GM18519 (cell line): ENCODE measurements around the gene HPS1.

ENCODE experiments used
- ATAC-seq: cut with Tn5 transposase; IDR thresholded peaks from one replicate; pipeline ENCODE4 v1.9.1; 2021; ENCODE audit warnings: mild to moderate bottlenecking, moderate library complexity; ENCODE audit not compliant: unreplicated experiment, low FRiP score

Gene HPS1

DNA sequence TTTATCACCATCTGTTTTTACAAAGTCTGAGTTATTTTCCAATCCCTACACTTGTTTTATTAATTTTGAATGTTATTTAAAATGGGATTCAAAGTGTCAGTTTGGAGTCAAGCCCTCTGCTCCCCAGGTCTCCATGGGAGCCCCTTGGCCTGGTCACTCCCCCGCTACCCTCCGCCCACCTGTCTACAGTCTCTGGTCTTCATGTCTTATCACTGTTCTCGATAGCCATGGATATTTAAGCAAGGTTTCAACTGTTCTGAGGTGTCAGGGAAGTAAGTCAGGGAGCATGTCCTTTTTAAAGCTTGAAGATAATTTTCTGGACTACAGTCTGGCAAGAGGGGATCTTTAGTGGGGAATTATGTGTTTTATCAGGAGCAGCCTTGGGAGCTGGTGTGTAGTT lies 19.1 kb upstream of the HPS1 start:
- no peak for ATAC-seq

DNA sequence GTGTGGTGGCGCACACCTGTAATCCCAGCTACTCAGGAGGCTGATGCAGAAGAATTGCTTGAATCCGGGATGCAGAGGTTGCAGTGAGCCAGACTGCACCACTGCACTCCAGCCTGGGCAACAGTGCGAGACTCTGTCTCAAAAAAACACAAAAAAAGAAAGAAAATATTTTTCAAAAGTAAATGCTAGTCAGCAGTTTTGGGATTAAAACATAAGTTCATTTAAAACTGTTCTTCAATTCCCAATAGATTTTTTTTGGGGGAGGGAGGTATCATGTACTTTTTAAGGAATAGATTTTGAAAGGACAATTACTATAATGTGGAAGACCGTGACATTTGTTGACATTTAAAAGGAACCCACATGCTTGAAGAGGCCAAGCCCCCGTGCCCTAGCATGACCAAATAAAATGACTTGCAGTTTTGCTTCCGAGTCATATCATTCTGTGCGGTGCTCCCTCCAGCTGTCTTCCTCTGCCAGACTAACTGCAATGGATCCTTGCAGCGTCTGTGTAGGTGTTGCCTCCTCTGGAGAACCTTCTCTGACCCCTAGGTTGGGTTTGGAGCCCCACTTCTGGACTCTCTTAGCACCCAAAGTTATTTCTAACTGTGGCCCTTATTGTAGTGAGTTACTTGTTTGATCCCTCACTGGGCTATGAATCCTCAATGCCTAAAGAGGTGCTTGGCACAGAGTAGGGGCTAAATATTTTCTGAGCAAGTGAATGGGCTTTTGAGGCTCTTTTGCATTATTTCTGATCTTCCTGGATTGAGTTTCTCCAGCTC lies 17.4 kb upstream of the HPS1 start:
- ATAC-seq: no peak

- ATAC-seq: no peak
These were observed 16.3 kb upstream of the HPS1 start for GRCh38 chr10:98463016-98463415.

DNA sequence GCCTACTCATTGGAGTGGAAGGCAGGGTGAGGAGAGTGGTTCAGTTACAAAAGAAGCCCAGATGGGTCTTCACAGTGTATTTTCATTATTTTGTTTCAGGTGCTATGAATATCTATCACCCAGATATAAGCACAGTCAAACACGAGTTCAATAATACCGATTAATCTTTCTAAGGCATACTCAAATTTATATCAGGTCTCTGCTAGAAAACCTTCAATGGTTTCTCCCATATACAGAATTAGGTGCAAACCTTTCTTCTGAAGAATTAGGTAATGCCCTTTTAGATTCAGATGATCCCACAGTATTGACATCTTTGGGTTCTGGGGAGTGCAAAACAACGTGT lies 14.7 kb upstream of the HPS1 start:
- ATAC-seq: no peak

- no peak for ATAC-seq
These were observed 14.2 kb upstream of the HPS1 start for GRCh38 chr10:98460837-98461499.

DNA sequence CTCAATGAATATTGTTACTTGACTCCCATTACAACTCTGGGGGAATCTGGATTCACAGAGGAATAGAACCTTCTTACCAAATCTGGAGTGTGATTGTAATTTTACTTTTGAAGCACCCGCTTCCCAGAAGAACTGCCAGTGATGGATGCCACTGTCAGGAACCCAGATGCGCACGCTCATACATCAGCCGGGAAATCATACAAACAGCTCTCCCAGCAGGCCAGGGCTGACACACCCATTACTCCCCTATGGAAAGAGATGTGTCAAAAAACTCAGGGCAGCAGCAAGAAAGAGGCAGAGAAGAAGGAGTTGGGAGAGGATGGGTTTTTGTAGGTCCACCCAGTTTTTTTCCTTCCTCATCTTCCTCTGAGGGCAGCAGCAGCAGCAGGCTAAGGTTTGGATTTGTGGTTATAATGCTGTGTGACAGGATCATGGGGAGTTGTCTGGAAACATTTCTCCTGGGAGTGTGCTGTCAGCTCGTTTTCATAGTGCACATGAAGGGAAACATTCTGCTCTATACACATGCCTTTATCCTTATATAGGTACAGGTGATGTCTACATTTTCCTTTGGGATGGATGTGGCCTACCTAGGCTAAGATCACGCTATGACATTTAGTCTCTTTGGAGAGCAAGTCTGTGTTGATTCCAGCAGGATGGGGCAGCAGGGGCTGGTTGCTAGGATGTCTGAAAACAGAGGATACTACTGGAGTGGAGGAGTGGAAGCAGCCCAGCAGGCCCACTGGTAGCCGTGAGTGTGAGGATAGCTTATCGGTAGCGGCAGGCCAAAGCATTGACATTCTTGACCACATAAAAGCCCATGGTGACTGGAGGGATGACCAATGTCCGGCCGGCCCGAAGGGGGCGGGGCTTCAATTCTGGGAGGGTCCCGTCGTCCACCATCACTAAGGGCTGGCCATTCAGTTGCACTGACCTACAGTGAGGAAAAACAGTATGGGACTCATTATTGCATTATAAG lies 12.4 kb upstream of the HPS1 start:
- no peak for ATAC-seq

- no peak for ATAC-seq
These were observed 11.0 kb upstream of the HPS1 start for GRCh38 chr10:98457721-98458120.

DNA sequence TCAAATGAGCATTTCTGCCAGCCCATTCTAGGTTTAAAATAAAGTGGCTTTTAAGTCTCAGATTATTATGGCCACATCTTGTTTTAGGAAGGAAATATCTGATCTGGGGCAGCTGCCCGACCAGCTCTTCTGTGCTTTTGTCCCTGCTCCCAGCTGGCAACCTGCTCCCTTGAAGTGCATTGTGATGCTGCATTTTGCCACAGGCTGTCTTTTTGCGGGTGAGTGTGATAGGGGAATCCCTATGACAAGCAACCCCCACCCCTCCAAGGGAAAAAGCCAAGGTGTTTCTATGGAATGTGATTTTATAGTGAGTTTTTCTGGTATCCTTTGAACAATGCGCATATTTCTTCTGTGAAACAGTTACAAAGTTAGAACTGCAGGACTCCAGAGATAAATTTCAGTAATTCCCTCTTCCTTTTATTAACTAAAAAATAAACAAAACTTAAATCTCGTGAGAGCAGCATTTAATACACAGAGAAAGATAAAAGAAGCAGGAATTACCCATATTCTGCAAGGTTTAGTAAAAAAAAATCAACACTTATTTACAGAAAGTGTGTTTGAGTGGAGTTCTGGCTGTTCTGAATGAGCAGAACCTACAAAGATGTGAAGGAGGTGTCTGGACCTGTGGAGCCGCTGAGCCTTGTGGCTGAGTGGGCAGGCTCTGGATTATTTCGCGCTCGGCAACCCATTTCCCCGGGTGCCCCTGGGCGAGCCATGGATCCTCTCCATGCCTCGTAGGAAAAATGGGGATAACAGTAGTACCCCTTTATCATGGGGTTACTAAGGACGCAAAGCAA lies 10.1 kb upstream of the HPS1 start:
- no peak for ATAC-seq

GRCh38 chr10:98456043-98456570 lies 9.4 kb upstream of the HPS1 start:
- ATAC-seq: no peak

GRCh38 chr10:98453729-98454128 lies 7.0 kb upstream of the HPS1 start:
- no peak for ATAC-seq

GRCh38 chr10:98450618-98451017 lies 3.9 kb upstream of the HPS1 start:
- ATAC-seq: no peak

DNA sequence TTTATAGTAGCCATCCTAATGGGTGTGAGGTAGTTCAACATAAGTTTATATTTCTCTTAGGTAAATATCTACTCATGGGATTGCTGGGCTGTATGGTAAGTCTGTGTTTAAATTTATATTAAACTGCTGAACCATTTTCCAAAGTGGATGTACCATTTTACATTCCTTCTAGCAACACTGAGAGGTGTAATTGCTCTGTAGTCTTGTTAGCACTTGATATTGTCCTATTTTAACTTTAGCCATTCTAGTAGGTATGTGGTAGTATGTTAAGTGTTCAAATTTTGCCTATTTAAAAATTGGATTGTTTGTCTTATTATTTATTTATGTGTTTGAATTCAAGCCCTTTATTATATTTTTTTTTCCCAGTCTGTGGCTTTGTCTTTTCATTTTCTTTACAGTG lies 2.6 kb upstream of the HPS1 start:
- no peak for ATAC-seq

DNA sequence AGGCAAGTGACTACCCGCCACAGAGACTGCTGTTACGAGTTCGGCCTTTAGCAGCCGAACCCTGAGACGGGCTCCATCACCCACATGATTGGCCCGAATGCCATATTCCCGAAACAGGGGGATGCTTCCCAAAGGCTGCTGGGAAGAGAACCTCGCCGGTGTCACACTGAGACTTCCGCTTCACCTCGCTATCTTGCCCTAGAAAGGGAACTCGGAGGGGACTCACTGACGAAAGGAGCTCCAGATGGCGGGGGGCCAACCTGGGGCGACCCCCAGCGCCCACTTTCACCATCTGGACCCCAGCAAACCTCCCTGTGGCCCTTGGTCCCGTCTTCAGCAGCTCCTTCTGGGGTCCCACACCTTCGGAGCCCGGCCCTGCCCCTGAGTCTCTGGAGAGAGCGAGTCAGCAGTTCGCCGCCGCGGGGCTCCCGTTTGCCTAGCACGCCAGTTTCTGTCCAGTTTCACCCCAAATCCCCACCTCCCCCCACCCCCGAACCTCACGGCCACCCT lies 529 bp downstream of the HPS1 start:
- no peak for ATAC-seq

DNA sequence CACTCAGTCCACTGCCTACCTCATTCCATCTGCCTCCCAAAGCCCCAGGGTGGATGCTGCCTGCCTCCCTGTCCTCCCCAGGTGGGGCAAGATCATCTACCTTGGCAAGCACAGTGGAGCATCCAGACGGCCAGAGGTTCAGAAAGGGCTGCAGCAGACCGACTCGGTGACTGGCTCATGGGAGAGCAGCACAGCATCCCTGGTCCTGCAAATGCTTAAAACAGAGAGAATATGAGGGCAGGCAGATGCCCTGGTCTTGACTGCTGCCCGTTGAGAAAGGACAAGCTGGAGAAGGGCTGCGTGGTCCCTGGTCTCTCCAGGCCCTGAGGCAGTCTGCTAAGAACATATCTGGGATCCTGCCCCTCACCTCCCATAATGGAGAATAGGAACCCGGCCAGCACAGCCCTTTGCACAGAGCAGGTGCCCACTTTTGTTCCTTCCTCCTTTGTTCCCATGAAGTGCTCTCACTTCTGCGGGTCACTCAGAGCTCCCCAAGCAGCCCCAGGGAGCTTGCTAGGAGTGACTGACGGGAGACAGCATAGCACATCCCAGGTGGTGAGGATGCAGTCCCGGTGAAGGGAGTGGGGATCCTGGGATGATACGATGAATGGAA lies 1.4 kb downstream of the HPS1 start:
- no peak for ATAC-seq

DNA sequence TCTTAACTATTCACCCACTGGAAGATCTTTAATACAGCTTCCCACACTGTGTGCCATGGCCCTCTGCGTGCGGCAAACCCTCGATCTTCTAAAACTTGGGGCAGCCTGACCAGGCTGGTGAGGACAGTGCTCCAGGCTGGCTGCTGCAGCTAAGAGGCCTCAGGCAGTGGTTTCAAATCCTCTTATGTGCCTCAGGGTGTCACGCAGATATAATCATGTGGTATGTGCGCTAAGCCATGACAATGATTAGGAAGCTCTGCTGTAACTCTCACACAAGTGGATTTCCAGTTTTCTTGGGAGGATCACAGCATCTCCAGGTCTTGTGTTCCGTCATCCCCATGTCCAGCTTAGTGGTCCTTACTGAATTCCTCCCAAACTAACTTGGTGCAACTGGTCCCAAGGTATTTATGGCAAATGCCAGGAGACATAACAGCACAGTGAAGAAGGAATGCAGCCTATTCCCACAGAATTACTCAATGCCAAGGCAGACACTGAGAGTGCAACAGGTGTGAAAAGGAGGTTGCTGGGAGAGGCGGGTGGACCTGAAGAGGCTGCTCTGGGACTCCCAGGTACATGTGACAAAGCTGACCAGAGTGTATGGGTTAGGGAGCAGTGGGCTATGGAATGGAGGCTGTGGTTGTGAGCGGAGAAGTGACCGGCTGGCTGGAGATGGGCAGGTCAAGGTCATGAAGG lies 2.3 kb downstream of the HPS1 start:
- peak; percentile 28 for ATAC-seq

DNA sequence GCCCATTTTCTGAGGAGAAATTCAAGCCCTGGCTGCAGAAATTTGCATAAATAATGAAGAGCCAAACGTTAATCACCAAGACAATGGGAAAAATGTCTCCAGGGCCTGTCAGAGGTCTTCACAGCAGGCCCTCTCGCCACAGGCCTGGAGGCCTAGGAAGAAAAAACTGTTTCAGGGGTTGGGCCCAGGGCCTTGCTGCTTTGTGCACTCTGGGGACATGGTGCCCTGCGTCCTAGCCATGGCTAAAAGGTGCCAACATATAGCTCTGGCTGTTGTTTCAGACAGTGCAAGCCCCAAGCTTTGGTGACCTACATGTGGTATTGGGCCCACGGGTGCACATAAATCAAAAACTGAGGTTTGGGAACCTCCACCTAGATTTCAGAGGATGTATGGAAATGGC lies 8.0 kb downstream of the HPS1 start:
- ATAC-seq: no peak

- ATAC-seq: no peak
These were observed 10.0 kb downstream of the HPS1 start for GRCh38 chr10:98436704-98437103.

- ATAC-seq: no peak
These were observed 11.6 kb downstream of the HPS1 start for GRCh38 chr10:98435178-98435577.
